GM18520 (cell line): Measurements from ENCODE around the gene GID8.

Experiments used
- ATAC-seq: cut with Tn5 transposase; IDR thresholded peaks from one replicate; pipeline ENCODE4 v1.9.1; 2021; ENCODE audit not compliant: unreplicated experiment

GID8 gene

DNA sequence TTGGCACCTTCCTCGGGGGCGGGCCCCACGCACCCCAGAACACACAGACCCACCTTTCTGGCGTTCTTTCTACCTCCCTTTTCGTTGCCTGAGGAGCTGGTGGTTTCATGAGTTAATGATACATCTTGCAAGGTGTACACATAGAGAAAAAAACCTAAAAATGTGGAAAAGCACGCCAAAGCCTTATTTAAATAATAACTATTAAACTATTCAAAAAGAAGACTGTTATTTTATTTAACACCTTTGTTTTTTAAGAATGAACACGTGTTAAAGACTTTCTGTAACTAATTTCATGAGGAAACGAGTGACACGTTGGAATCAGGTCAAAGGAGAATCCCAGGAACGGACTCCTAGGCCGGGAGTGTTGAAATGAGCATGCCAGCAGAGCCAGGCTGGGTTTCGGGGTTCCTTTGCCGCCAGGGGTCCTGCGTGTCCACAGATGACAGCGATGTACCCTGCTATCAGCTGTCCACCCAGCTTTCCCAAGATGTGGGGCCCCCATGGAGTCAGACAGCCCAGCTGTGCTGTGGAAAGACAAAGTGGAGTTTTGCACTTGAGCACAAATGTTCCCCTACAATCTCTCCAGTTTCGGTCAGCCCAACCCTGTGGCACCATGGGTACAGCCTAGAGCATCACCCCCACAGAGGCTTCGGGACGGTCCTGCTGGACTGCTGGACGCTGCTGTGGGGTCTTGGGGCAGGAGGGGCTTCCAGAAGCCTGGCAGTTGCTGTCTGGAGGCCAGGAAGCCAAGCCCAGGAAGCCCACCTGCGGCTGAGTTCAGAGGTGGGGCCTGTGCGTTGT lies 30.6 kb downstream of the GID8 start:
- ATAC-seq = no peak

DNA sequence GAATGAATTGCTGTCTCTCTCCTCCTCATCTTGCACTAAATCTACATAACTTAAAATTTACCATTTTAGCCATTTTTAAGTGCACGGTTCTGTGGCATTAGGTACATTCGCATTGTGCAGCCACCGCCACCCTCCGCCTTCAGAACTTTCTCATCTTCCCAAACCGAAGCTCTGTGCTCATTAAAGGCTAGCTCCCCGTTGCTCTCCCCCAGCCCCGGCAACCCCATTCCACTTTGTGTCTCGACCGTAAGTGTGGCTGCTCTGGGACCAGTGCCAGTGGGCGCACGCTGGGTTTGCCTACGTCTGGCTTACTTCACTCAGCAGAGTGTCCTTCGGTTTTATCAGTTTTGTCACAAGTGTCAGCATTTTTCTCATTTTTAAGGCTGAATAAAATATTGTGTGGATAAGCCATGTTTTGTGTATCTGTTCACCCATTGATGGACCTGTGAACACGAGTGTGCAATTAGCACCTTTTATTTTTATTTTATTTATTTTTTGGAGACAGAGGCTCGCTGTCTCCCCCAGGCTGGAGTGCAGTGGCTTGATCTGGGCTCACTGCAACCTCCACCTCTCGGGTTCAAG lies 31.3 kb downstream of the GID8 start:
- no peak for ATAC-seq

DNA sequence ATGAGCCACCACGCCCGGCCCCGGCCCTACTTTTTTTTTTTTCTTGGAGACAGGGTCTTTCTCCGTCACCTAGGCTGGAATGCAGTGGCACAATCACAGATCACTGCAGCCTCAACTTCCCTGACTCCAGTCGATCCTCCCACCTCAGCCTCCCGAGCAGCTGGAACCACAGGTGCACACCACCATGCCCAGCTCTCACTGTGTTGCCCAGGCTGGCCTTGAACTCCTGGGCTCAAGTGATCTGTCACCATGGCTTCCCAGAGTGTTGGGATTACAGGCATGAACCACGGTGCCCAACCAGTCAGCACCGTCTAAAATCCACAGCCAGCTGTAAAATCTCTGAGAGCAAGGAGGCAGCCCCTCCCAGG lies 32.0 kb downstream of the GID8 start:
- no peak for ATAC-seq

GRCh38 chr20:62970307-62971210 lies 32.6 kb downstream of the GID8 start:
- ATAC-seq = no peak

- ATAC-seq = no peak
Observed at GRCh38 chr20:62971211-62971949, 33.4 kb downstream of the GID8 start.

- peak; percentile 61 for ATAC-seq
Observed at GRCh38 chr20:62971950-62972844, 34.2 kb downstream of the GID8 start.

DNA sequence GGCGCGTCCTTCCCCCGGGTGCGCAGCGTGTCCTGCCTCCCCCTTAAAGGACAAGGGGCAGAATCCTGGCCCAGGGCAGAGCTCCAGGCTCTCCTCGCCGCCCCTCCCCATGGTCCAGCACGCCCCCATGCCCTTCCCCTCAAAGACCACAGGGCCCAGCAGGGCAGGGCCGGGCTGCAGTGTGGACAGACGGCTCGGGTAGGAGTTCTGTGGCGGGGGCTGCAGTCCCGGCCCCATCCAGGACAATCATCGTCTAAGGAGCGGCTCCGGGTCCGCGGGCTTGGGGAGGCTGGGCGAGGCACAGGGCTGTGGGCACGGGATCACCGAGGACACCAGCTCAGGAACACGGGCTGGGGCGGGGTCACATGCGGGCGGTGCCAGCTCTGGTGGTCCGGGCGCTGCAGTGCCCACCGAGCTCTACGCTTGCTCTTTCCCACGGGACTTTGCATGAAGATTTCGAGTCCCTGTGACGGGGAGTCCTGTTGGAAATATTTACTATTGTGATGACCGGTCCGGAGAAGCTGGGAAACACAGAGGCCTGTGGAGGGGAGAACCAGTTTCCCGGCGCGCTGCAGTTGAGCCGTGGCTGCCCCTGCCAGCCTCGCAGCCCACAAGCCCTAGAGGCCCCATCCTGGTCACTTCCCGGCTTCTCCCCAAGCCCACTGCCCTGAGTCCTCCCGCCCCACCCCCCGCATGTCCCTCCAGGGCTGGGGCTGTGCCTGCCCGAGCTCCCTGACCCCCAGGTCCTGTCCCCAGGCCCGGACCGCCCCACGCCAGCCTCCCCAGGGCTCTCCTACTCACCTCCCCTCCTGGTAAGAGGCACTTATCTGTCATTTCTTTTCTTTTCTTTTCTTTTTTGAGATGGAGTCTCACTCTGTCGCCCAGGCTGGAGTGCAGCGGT lies 35.1 kb downstream of the GID8 start:
- ATAC-seq = no peak

DNA sequence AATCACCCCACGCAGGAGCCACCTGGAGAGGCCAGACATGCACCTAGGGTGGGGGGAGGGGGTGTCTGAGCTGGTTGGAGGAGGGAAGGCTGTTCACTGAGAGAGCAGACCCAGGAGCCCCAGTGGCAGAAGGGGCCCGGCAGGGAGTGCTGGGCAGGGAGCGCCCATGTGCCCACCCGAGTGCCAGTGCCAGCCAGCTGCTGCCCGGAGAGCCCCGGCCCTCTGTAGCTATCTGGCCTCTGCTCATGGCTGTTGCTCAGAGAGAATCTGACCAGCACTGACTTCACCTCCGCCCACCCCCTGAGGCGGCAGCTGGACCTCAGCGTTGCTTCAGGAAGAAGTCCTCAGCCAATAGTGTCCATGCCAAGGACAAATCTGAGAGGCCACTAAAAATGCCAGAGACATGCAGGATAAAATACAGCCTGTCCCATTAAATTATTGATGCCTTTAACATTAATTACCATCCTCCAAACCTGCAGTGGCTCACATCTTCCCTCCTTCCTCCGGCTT lies 37.4 kb downstream of the GID8 start:
- no peak for ATAC-seq

DNA sequence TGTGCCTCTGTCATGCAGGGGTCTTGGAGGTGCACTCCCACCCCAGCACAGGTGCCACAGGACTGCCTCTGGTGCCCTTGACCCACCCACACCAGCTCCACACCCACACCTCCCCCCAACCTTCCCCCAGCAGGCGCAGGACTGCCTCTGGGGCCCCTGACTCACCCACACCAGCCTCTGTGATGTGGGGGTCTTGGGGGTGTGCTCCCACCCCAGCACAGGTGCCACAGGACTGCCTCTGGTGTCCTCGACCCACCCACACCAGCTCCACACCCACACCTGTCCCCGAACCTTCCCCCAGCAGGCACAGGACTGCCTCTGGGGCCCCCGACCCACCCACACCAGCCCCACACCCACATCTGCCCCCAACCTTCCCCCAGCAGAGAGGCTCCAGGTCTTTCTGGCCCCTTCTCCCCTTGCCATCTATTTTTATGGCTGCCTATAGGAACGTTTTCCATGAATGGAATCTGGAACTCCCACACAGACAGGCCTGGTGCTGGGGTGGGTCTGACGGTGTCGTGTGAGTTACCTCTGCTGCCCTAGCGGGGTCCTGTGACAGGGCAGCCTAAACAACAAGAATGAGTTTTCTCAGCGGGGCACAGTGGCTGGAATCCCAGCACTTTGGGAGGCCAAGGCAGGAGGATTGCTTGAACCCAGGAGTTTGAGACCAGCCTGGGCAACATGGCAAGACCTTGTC lies 38.0 kb downstream of the GID8 start:
- no peak for ATAC-seq

DNA sequence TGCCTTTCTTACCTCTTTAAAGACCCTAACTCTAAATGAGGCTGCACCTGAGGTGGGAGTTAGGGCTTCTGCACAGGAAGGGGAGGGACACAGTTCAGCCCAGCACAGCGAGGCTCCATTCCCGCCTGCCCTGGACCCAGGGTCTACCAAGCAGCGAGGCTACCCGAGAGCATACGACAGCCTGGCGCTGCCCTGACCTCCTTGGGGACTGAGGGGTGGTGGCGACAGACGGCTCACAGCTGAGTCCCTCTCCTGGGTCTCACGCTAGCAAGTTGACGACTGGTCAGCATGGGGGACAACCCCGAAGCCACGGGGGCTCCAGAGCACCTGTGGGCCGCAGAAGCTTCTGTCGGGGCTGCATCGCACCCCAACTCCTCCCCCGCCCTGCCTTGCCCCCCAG lies 38.9 kb downstream of the GID8 start:
- no peak for ATAC-seq

GRCh38 chr20:62977613-62978560 lies 39.9 kb downstream of the GID8 start:
- ATAC-seq = peak; percentile 63

GRCh38 chr20:62978561-62978943 lies 40.6 kb downstream of the GID8 start:
- no peak for ATAC-seq

DNA sequence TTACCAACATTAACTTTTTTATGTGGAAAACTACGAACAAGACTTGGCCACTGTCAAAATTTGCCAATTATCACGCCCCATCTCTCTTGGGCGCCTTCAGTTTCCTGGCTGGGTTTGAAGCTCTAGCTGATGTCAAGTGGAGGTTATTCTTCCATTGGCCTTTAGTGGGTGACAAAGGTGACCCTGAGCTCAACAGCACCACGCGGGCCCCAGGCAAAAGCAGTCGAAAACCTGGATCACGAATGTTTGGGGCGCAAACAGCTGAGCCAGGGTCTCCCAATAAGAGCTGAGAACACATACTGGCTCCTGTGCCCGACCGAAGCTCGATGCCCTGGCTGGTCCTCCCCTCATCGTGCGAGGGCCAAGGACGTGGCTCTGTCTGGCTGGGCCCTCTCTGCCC lies 41.4 kb downstream of the GID8 start:
- ATAC-seq = no peak

- ATAC-seq = no peak
Observed at GRCh38 chr20:62979876-62980373, 42.0 kb downstream of the GID8 start.

- ATAC-seq = no peak
Observed at GRCh38 chr20:62980380-62980960, 42.5 kb downstream of the GID8 start.

- ATAC-seq = no peak
Observed at GRCh38 chr20:62980970-62981369, 43.0 kb downstream of the GID8 start.
